Ishikawa (cell line): ENCODE data around the gene SEH1L.

Experiments
- CEBPB ChIP-seq: IDR thresholded peaks from 2 replicates; pipeline ENCODE4 v1.6.1; 2012
- CREB1 ChIP-seq: IDR thresholded peaks from 2 replicates; pipeline ENCODE4 v1.6.1; 2012; ENCODE audit warnings: low read depth
- EGR1 ChIP-seq: IDR thresholded peaks from 2 replicates; pipeline ENCODE4 v1.6.1; 2012
- EP300 ChIP-seq: IDR thresholded peaks from 2 replicates; pipeline ENCODE4 v1.6.1; 2012; ENCODE audit warnings: borderline replicate concordance
- FOXM1 ChIP-seq: IDR thresholded peaks from 2 replicates; pipeline ENCODE4 v1.6.1; 2012; ENCODE audit warnings: low read depth, borderline replicate concordance
- MAX ChIP-seq: IDR thresholded peaks from 2 replicates; pipeline ENCODE4 v1.6.1; 2012
- NFIC ChIP-seq: IDR thresholded peaks from 2 replicates; pipeline ENCODE4 v1.6.1; 2012
- RAD21 ChIP-seq: IDR thresholded peaks from 2 replicates; pipeline ENCODE4 v1.6.1; 2012; ENCODE audit warnings: low read depth
- REST ChIP-seq: IDR thresholded peaks from 2 replicates; pipeline ENCODE4 v1.6.1; 2012; ENCODE audit warnings: low read depth, mild to moderate bottlenecking
- TAF1 ChIP-seq: IDR thresholded peaks from 2 replicates; pipeline ENCODE4 v1.6.1; 2012; ENCODE audit warnings: low read depth, mild to moderate bottlenecking
- TCF12 ChIP-seq: IDR thresholded peaks from 2 replicates; pipeline ENCODE4 v1.6.1; 2012; ENCODE audit warnings: low read depth
- TEAD4 ChIP-seq: IDR thresholded peaks from 2 replicates; pipeline ENCODE4 v1.6.1; 2012
- USF1 ChIP-seq: IDR thresholded peaks from 2 replicates; pipeline ENCODE4 v1.6.1; 2012
- YY1 ChIP-seq: IDR thresholded peaks from 2 replicates; pipeline ENCODE4 v1.6.1; 2012; ENCODE audit warnings: low read depth
- ZBTB7A ChIP-seq: IDR thresholded peaks from 2 replicates; pipeline ENCODE4 v1.6.1; 2012; ENCODE audit warnings: low read depth

Gene SEH1L

GRCh38 chr18:13005289-13005688 lies 57.5 kb downstream of the SEH1L start:
- TF ChIP-seq TAF1 (no peak), FOXM1 (no peak), TCF12 (no peak), ZBTB7A (no peak), USF1 (no peak), YY1 (no peak), CREB1 (no peak), EP300 (no peak), CEBPB (no peak), MAX (no peak)

GRCh38 chr18:13006531-13007247 lies 58.9 kb downstream of the SEH1L start:
- TF ChIP-seq YY1 (no peak), TEAD4 (no peak), TCF12 (no peak), EP300 (no peak), FOXM1 (no peak), TAF1 (no peak), CREB1 (no peak), RAD21 (no peak), EGR1 (no peak), USF1 (no peak), CEBPB (no peak), REST (no peak), MAX (no peak), ZBTB7A (no peak), NFIC (no peak)

- no peak for TF ChIP-seq YY1
- no peak for TF ChIP-seq EP300
- no peak for TF ChIP-seq ZBTB7A
- no peak for TF ChIP-seq REST
- no peak for TF ChIP-seq TAF1
- no peak for TF ChIP-seq USF1
- TF ChIP-seq CEBPB: no peak
- no peak for TF ChIP-seq EGR1
- no peak for TF ChIP-seq FOXM1
- no peak for TF ChIP-seq MAX
- no peak for TF ChIP-seq TCF12
- no peak for TF ChIP-seq RAD21
- no peak for TF ChIP-seq CREB1
Observed at GRCh38 chr18:13007248-13007560, 59.4 kb downstream of the SEH1L start.

GRCh38 chr18:13011719-13012118 lies 63.9 kb downstream of the SEH1L start:
- no peak for TF ChIP-seq USF1
- no peak for TF ChIP-seq REST
- TF ChIP-seq YY1: no peak
- no peak for TF ChIP-seq TEAD4
- TF ChIP-seq FOXM1: no peak
- TF ChIP-seq MAX: no peak
- no peak for TF ChIP-seq NFIC
- TF ChIP-seq EGR1: no peak
- TF ChIP-seq CREB1: no peak
- TF ChIP-seq EP300: no peak
- TF ChIP-seq TCF12: no peak
- no peak for TF ChIP-seq TAF1
- no peak for TF ChIP-seq CEBPB
- no peak for TF ChIP-seq RAD21
- TF ChIP-seq ZBTB7A: no peak
